HG03469 (cell line): ENCODE results near the gene CRIP1.

Experiments
- ATAC-seq: cut with Tn5 transposase; IDR thresholded peaks from one replicate; pipeline ENCODE4 v1.9.1; 2021; ENCODE audit warnings: mild to moderate bottlenecking, moderate library complexity, moderate number of reproducible peaks; ENCODE audit not compliant: unreplicated experiment

Gene CRIP1

GRCh38 chr14:105450864-105451720 is 35.6 kb upstream of the CRIP1 start:
- ATAC-seq = no peak

DNA sequence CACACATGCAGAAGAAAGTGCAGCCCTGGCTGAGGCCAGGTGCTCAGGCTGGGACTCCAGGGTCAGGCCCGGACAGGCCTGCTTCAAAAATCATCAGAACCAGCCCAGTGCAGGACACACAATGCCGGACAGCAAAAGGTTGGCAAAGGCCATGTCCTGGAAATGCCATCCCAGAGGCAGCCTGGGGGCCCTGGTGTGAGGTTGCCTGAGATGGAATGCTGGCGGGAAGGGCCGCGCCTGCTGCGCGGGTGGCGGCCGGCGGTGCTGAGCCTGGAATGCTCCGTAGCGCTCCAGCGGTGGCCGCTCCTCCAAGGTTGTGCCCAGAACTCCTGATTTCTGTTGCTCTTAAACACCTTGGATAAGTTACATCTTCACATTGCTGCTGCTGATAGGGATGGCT is 33.7 kb upstream of the CRIP1 start:
- ATAC-seq = no peak

- no peak for ATAC-seq
Measured at GRCh38 chr14:105453847-105454246, 32.8 kb upstream of the CRIP1 start.

DNA sequence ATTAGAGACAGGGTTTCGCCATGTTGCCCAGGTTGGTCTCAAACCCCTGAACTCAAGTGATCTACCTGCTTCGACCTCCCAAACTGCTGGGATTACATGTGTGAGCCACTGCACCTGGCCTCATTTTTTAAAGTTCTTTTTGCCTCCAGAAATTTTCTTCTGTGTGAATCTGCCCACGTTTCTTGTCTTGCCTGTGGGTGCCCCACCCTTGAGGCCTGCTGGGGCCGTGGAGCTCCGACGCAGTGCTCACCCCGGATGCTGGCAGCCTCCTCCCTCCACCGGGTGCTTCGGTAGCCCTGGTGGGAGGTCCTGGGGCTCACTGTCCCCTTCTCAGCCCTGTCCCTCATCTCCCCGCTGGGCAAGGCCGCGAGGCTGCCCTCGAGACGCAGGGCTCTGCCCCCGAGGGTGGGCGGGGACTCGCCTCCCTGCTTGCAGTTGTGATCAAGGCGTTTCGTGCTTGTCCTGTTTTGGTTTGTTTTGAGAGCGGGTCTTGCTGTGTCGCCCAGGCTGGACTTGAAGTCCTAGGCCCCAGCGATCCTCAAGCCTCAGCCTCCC is 31.5 kb upstream of the CRIP1 start:
- no peak for ATAC-seq

DNA sequence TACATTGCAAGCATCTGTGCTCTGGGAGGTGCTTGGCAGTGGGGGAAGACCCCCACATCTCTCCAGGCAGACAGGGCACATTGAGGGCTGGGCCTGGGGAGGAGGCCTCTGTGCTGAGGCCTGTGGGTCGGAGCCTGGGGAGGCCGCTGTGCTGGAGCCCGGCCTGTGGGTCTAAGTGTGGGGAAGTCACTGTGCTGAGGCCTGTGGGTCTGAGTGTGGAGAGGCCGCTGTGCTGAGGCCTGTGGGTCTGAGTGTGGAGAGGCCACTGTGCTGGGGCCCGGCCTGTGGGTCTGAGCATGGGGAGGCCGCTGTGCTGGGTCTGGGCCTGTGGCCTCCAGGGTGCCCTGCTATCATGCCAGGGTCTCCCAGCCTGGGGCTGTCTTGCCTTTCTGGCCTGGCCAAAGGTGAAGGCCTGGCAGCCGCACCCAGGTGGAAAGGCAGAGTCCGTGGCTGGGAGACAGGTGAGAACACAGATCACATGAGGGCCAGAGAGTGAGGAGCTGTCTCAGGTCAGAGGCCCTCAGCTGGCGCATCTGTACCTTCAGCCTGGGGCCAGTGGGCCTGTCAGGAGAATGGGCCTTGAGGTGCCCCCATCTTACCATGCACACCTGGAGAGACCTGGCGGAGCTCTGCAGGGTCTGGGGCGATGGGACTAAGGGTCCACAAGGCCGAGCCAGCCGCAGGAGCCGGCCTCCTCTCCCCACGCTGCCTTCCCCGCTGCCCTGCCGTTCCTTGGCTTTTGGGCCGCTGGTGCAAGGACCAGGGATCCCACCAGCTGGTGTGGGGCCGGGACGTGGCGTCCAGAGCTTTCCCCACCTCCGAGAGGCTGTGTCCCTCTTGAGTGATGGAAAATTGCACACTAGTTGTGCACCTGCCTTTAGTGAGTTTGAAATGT is 30.7 kb upstream of the CRIP1 start:
- ATAC-seq = no peak

DNA sequence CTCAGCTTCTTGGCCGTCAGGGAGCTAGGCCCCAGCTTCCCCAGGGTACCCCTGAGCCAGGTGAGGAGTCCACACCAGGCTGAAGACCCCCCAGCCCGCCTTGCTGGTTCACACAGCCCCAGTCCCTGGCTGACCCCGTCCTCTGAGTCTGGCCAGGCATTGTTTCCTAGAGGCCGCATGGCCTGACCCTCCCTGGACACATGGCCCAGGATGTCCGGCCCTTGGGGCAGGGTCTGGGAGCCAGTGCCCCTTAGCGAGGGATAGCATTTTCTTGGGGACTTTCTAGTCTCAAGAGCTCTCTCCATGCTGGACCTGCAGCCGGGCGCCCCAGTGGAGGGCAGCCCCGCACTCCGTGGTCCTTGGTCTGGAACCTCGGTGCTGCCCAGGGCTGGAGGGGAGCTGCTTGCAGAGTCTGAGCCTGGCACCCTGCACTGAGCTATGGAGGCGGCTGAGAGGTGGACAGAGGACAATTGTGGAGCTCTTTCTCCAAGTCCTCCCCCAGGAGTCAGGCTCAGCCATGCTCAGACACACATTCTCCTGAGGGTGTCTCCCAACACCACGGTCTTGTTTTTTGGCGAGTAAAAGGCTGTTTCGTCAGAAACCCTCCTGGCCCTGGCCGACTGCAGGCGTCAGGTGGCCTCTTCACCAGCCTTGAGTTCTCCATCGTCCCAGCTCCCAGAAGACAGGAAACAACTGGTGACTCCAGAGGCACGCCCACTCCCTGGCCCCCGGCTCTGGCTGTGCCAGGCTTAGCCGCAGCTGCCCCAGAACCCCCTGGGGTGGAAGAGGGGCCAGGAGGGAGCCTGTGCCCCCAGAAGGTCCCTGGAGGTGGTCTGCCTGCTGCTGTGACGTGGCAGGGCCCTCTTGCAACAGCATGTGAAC is 29.7 kb upstream of the CRIP1 start:
- ATAC-seq = no peak

DNA sequence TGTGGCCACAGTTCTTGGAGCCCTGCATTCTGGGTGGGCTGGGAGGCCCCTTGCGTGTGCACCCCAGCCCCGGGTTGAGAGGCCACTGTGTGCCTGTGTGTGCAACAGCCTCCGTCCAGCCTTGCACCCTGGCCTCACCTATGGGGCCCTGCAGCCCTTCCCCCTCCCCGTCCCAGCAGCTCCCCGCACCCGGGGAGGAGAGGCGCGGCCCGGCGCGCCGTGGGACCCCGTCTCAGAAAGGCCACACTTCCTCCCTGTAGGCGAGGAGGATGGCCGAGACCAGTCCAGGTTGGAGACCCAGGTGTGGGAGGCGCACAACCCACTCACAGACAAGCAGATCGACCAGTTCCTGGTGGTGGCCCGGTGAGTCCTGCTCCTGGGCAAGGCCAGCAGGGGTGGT is 28.7 kb upstream of the CRIP1 start:
- no peak for ATAC-seq

- ATAC-seq = no peak
Measured at GRCh38 chr14:105458571-105458970, 28.1 kb upstream of the CRIP1 start.

GRCh38 chr14:105460116-105460515 is 26.6 kb upstream of the CRIP1 start:
- no peak for ATAC-seq

DNA sequence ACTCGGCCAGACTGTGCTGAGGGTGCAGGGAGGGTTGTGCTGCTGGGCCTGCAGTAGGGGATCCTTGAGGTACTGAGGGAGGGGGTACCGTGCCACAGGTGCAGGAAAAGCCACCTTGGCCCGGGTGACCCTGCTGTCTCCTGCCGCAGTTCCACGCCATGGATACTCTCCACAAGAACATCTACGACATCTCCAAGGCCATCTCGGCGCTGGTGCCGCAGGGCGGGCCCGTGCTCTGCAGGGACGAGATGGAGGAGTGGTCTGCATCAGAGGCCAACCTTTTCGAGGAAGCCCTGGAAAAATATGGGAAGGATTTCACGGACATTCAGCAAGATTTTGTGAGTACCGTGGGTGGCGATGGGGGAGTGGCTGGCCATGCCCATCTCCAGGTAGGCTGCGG is 26.1 kb upstream of the CRIP1 start:
- ATAC-seq = no peak

DNA sequence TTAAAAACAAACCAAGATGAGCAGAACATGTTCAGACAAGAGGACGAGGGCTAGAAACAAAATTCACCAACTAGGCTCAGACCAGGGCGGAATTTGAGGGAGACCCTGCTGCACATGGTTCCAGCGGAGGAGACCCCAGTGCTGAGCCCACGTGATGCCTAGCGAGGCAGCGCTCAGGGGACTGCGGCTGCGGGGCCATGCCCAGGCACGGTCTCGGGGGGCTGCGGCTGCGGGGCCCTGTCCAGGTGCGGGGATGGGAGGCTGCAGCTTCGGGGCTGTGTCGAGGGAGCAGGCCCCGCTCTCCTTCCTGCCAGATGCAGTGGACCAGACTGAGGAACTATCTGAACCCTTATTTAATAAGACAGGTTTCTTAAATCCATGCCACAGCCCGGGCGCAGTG is 24.8 kb upstream of the CRIP1 start:
- no peak for ATAC-seq

DNA sequence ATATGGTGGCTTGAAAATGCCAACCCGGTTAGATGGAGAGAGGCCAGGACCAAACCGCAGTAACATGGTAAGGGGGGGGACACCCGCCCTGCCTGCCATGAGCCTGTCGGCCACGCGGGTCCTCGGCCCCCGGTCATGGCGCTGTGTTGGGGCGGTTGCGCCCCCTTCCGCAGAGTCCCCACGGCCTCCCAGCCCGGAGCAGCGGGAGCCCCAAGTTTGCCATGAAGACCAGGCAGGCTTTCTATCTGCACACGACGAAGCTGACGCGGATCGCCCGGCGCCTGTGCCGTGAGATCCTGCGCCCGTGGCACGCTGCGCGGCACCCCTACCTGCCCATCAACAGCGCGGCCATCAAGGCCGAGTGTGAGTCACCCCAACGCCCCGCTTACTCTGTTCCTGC is 22.2 kb upstream of the CRIP1 start:
- no peak for ATAC-seq

DNA sequence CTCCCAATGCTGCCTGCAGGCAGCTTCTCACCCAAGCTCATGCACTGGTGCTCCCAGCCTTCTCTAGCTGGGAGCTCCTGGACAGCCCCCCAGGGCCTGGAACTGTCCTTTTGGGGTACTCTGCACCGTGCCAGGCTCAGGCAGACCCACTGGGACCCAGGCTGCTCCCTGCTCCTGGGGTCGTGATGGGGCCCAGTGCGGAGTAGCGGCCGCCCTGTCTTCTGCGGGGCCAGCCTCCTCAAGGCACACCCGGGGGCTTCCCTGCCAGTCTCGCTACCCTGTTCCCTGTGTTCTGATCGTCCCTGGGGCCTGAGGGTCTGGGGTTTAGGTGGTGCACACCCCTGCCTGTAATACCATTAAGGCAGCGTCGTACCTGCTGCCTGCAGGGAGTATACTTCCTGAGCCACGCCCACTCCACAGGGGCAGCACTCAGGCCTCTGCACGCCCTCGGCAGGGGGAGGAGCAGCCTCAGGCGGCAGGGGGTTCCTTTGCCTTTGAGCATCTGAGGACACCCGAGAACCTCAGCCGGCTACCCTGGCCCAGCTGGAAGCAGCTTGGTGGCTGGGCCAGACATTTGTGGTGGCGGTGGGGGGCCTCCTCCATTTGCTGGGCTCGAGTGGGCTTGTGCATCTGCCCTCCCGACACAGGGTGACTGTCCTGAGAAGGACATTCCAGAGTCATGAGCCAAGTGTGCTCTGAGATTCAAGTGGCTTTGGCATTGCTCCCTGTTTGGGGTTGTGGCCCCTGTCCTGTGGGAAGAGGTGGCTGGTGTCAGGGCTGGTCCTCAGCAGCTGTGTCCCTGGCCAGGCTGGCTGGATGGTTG is 21.3 kb upstream of the CRIP1 start:
- ATAC-seq = no peak

DNA sequence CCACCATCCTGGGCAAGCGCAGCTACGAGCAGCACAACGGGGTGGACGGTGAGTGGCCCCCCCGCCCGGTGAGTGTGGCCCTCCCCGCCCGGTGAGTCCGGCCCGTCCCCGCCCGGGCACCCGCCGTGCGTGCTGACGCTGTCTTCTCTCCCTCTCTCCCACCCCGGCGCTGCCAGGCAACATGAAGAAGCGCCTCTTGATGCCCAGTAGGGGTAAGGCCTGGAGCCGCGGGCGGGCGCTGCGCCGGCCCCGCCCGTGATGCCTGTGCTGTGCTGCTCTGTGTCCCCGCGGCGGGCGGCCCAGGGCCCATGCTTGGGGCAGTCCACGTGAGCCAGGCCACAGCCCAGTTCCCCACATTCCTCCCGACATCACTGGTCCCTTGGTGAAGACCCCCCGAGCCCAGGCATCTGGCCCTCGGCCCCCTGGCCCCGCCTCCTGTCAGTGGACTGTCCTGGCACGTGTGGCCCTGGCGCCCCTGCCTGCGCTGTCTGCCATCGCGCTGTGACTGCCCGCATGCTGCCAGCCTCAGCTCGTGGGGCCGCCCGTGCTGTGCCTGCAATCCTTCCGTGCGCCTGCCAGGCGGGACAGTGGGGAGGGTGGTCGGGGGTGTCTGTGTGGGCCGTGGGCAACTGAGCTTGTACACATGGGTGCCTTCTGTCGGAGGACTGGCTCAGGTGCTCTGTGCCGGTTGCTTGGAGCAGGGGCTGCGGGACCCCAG is 20.0 kb upstream of the CRIP1 start:
- ATAC-seq = no peak

DNA sequence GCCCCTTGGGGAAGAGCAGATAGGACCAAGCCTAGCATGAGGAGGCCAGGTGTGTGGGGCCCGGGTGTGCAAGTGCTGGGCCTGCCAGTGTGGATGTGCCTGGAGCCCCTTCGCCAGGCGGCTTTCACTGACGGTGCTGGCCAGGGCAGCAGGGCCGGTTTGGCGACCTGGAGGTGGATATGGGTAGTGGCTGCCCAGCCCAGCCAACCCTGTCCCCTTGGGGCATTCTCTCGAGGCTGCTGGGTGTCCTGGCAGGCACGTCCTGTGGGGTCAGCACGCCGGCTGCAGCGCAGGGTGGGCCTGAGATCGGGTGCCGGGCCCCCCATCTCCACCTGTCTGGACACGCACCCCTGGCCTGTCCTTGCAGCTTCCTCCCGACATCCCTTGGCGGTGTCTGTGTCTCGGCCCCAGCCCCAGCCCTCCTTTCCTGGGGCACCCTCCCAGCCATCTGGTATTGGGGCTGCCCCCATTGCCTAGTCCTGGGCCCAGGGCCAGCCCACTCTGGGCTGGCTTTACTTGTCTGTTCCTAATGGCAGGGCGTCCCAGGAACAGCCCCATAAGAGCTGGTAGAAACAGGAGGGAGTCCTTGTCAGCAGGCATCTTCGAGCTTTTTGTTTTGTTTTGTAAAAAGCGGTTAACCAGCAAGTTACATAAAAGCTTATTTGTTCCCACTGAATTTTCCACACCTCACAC is 19.3 kb upstream of the CRIP1 start:
- no peak for ATAC-seq

- ATAC-seq = no peak
Measured at GRCh38 chr14:105467942-105468471, 18.7 kb upstream of the CRIP1 start.

GRCh38 chr14:105468621-105469241 is 18.0 kb upstream of the CRIP1 start:
- ATAC-seq = no peak
